ENCODE results near the gene TYMS.

- TF ChIP-seq TAF1 (IDR thresholded peaks at IDR 0.05; ENCODE audit: borderline replicate concordance, insufficient read depth, low read length), result no peak
- no peak for TF ChIP-seq SIN3A (IDR thresholded peaks at IDR 0.05; ENCODE audit: borderline replicate concordance, insufficient read depth, low read length)
- no peak for TF ChIP-seq REST (IDR thresholded peaks at IDR 0.05; ENCODE audit: insufficient read depth in 1 of 2, low read depth in 2 of 2, low read length in 2 of 2)
- TF ChIP-seq POLR2AphosphoS5 (IDR thresholded peaks at IDR 0.05; ENCODE audit: low read depth, low read length), result no peak
- TF ChIP-seq FOXP2 (optimal IDR thresholded peaks at IDR 0.05; ENCODE audit: borderline replicate concordance, extremely low read depth, extremely low read length, insufficient read depth), result no peak
These were observed 15.9 kb downstream of the TYMS start for GRCh38 chr18:673317-673716.
